OCI-LY1 (cell line): ENCODE results near the gene GDE1.
A peak's percentile ranks its signal among the peaks of the same experiment; 100 is the strongest.

ENCODE experiments used
- H2AFZ ChIP-seq: fragments of 200-600 bp; sonication (generic), shearing (Covaris generic); 2 replicates; pipeline ENCODE4 v1.6.0; 2014; ENCODE audit warnings: antibody characterized with exemption, mild to moderate bottlenecking, low read length
- H3F3A ChIP-seq: fragments of 200-600 bp; sonication (generic), shearing (Covaris generic); 2 replicates; pipeline ENCODE4 v1.6.0; 2014; ENCODE audit warnings: mild to moderate bottlenecking, antibody characterized with exemption, low read length, moderate library complexity; ENCODE audit not compliant: insufficient read depth
- H3K27ac ChIP-seq: fragments of 200-600 bp; sonication (generic); 2 replicates; pipeline ENCODE4 v1.5.1; 2014; ENCODE audit warnings: low read length, mixed run types, mild to moderate bottlenecking, low read depth; ENCODE audit not compliant: poor library complexity, severe bottlenecking
- H3K27me3 ChIP-seq: fragments of 200-600 bp; sonication (generic); 2 replicates; pipeline ENCODE4 v1.6.0; 2014; ENCODE audit warnings: antibody characterized with exemption, mild to moderate bottlenecking, low read length, moderate library complexity; ENCODE audit not compliant: insufficient read depth
- H3K36me3 ChIP-seq: fragments of 200-600 bp; sonication (generic); 2 replicates; pipeline ENCODE4 v1.6.1; 2014; ENCODE audit warnings: mild to moderate bottlenecking, antibody characterized with exemption, low read length, moderate library complexity, mixed read lengths; ENCODE audit not compliant: insufficient read depth
- H3K4me1 ChIP-seq: fragments of 200-600 bp; sonication (generic); 2 replicates; pipeline ENCODE4 v1.5.1; 2014; ENCODE audit warnings: mild to moderate bottlenecking, low read length, moderate library complexity; ENCODE audit not compliant: insufficient read depth, severe bottlenecking
- H3K4me2 ChIP-seq: fragments of 200-600 bp; sonication (generic), shearing (Covaris generic); 2 replicates; pipeline ENCODE4 v1.6.1; 2014; ENCODE audit warnings: low read length
- H3K4me3 ChIP-seq: fragments of 200-600 bp; sonication (generic); 2 replicates; pipeline ENCODE4 v1.5.1; 2014; ENCODE audit warnings: low read length, low read depth, mild to moderate bottlenecking, mixed read lengths; ENCODE audit not compliant: poor library complexity, severe bottlenecking
- H3K79me2 ChIP-seq: fragments of 200-600 bp; shearing (Covaris generic); 2 replicates; pipeline ENCODE4 v1.6.1; 2016; ENCODE audit warnings: mixed run types, low read length, mixed read lengths; ENCODE audit not compliant: insufficient read depth
- H3K9ac ChIP-seq: fragments of 200-600 bp; sonication (generic), shearing (Covaris generic); 2 replicates; pipeline ENCODE4 v1.6.1; 2014; ENCODE audit warnings: mild to moderate bottlenecking, low read length, mixed read lengths
- H3K9me2 ChIP-seq: fragments of 200-600 bp; sonication (generic), shearing (Covaris generic); 2 replicates; pipeline ENCODE4 v1.6.1; 2014; ENCODE audit warnings: low read depth, mild to moderate bottlenecking, low read length, mixed read lengths
- H3K9me3 ChIP-seq: fragments of 200-600 bp; shearing (Covaris generic); 2 replicates; pipeline ENCODE4 v1.6.1; 2014; ENCODE audit warnings: low read length, mixed read lengths
- H4K20me1 ChIP-seq: fragments of 200-600 bp; sonication (generic), shearing (Covaris generic); 2 replicates; pipeline ENCODE4 v1.6.0; 2016; ENCODE audit warnings: mild to moderate bottlenecking, low read length; ENCODE audit not compliant: insufficient read depth
- CTCF ChIP-seq: fragments of 200-600 bp; sonication (generic), shearing (Covaris generic); IDR thresholded peaks from 2 replicates; pipeline ENCODE4 v1.5.1; 2017; ENCODE audit warnings: mild to moderate bottlenecking, antibody characterized with exemption, low read length, moderate library complexity, mixed read lengths
- EZH2 ChIP-seq: fragments of 200-600 bp; sonication (generic), shearing (Covaris generic); IDR thresholded peaks from 2 replicates; pipeline ENCODE4 v1.8.0; 2017; ENCODE audit warnings: borderline replicate concordance, mixed run types, mild to moderate bottlenecking, antibody characterized with exemption, low read length, moderate library complexity, mixed read lengths

The GDE1 gene

GRCh38 chr16:19555938-19556771 is 34.3 kb upstream of the GDE1 start:
- H3F3A ChIP-seq = no peaks in the 10 kb centered on the region; the same call in 1 of the 2 replicates
- H3K27ac ChIP-seq = peak overlapping the region; percentile 86
- H3K27me3 ChIP-seq = no peaks in the 10 kb centered on the region
- no peaks in the 10 kb centered on the region for H3K9me2 ChIP-seq
- TF ChIP-seq EZH2 (no peak), CTCF (peak; percentile 25; the same call in 1 of the 2 replicates)
- H3K36me3 ChIP-seq = peaks cover 6% of the 10 kb centered on the region; the same call in 1 of the 2 replicates
- H2AFZ ChIP-seq = no peak overlapping the region; the same call in 1 of the 2 replicates
- H4K20me1 ChIP-seq = no peaks in the 10 kb centered on the region
- H3K4me2 ChIP-seq = peak overlapping the region; percentile 63
- H3K79me2 ChIP-seq = no peaks in the 10 kb centered on the region
- H3K4me3 ChIP-seq = peak overlapping the region; percentile 84
- H3K9me3 ChIP-seq = no peaks in the 10 kb centered on the region
- peaks cover 14% of the 10 kb centered on the region for H3K4me1 ChIP-seq
- H3K9ac ChIP-seq = peak overlapping the region; percentile 86

- Histone ChIP-seq H3F3A (no peaks in the 10 kb centered on the region; the same call in 1 of the 2 replicates), H3K4me2 (peak within 1 kb of the TSS; percentile 68), H3K9me2 (no peaks in the 10 kb centered on the region), H3K79me2 (no peaks in the 10 kb centered on the region), H3K27me3 (no peaks in the 10 kb centered on the region), H3K4me3 (peak within 1 kb of the TSS; percentile 84), H2AFZ (no peak within 1 kb of the TSS; the same call in 1 of the 2 replicates), H3K36me3 (peaks cover 14% of the 10 kb centered on the region; the same call in 1 of the 2 replicates), H4K20me1 (no peaks in the 10 kb centered on the region), H3K9me3 (no peaks in the 10 kb centered on the region), H3K27ac (peak within 1 kb of the TSS; percentile 86), H3K9ac (peak within 1 kb of the TSS; percentile 86), H3K4me1 (peaks cover 14% of the 10 kb centered on the region)
- TF ChIP-seq EZH2 (no peak), CTCF (peak; percentile 73)
Observed at GRCh38 chr16:19555186-19555937, 33.5 kb upstream of the GDE1 start, which contains the start of gene VPS35L. Gene VPS35L, plus strand, starts transcription at chr16:19555703. Its CDS starts 27 bp downstream, at chr16:19555730.

GRCh38 chr16:19549673-19550072 is 27.8 kb upstream of the GDE1 start:
- Histone ChIP-seq H3K36me3 (peaks cover 62% of the 10 kb centered on the region), H4K20me1 (no peaks in the 10 kb centered on the region), H3K27me3 (no peaks in the 10 kb centered on the region), H3K9me2 (no peaks in the 10 kb centered on the region), H3K4me2 (no peak overlapping the region), H3F3A (no peaks in the 10 kb centered on the region; the same call in 1 of the 2 replicates), H3K9me3 (no peaks in the 10 kb centered on the region), H3K27ac (no peak overlapping the region), H3K4me1 (peaks cover 1% of the 10 kb centered on the region), H3K9ac (no peak overlapping the region), H2AFZ (no peak overlapping the region), H3K4me3 (no peak overlapping the region), H3K79me2 (no peaks in the 10 kb centered on the region)
- TF ChIP-seq EZH2 = no peak
- no peak for TF ChIP-seq CTCF
